ENCODE data around the gene ZC3H13. TPM values are rescaled to one million over a fixed set of nuclear protein-coding genes. Genes with fewer than 3 reads are reported as not detected.

ZC3H13 gene
- total and polyA plus RNA-seq, 3 donors from 2014 or later: 10.2 to 43.7 (median 36.8) TPM

DNA sequence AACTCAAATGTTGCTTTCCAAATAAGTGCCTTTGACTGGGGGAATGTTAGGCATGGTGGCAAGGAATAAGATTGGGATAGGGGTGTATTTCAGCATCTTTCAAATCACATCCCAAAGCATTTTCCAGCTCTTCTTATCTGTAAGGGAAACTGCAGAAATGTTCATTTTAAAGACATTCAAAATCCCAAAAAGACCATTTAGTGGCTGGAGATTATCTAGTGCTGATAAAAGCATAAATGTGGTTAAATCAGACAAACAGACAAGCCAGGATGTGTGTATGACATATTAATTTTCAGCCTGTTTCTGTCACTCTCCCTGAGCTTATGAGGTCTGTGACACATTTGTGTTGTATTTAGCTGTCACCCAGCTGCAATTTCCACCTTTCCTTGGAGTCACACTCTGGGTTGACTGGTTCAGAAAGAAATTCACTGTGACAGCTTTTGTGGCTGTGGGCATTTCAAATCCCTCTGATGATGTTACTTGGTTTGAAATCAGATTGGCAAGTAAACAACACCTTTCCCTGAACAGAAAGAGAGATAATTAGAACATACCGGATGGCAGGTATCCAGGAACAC lies 131.3 kb downstream of the ZC3H13 start:
- DNase-seq: no peak
- no peak overlapping the region for H3K4me3 ChIP-seq
- no peaks in the 10 kb centered on the region for H3K36me3 ChIP-seq (ENCODE audit: low read depth, missing control alignments)
- WGBS, 2 donors: 60 to 67% methylated on average over 1 of the region's 1 CpG
- intact Hi-C loops (cut with DNase I; ENCODE audit: low total_unique reads): no loop called here
- no peaks in the 10 kb centered on the region for H3K4me1 ChIP-seq
- no peaks in the 10 kb centered on the region for H3K27me3 ChIP-seq
- no peaks in the 10 kb centered on the region for H3K9me3 ChIP-seq
- no peak overlapping the region for H3K27ac ChIP-seq
- no peak for TF ChIP-seq POLR2A (IDR thresholded peaks at IDR 0.05)
- TF ChIP-seq, protein P1, sequence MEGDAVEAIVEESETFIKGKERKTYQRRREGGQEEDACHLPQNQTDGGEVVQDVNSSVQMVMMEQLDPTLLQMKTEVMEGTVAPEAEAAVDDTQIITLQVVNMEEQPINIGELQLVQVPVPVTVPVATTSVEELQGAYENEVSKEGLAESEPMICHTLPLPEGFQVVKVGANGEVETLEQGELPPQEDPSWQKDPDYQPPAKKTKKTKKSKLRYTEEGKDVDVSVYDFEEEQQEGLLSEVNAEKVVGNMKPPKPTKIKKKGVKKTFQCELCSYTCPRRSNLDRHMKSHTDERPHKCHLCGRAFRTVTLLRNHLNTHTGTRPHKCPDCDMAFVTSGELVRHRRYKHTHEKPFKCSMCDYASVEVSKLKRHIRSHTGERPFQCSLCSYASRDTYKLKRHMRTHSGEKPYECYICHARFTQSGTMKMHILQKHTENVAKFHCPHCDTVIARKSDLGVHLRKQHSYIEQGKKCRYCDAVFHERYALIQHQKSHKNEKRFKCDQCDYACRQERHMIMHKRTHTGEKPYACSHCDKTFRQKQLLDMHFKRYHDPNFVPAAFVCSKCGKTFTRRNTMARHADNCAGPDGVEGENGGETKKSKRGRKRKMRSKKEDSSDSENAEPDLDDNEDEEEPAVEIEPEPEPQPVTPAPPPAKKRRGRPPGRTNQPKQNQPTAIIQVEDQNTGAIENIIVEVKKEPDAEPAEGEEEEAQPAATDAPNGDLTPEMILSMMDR (IDR thresholded peaks at IDR 0.05): no peak

DNA sequence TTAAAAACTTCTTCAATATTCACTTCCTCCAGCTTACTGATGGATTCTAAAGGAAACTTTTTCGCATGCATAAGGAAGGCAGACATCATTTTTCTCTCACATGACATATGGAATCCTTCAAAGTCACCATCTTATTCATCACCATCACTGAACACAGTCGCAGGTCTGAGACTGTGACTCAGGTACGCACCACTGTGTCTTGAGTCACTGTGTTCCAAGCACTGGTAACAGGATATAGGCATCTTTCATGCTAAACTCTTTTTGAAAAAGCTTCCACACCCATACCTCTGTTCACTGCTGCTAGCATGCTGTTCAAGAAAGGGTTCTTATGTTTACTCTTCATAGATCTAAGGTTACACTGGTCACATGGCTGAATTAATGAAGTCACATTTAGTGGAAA lies 133.9 kb downstream of the ZC3H13 start:
- intact Hi-C loops (cut with DNase I; ENCODE audit: low total_unique reads): no loop called here
- TF ChIP-seq, protein P1 (IDR thresholded peaks at IDR 0.05): no peak
- TF ChIP-seq POLR2A (IDR thresholded peaks at IDR 0.05): no peak
- Histone ChIP-seq H3K4me3 (no peak overlapping the region), H3K36me3 (ENCODE audit: low read depth, missing control alignments) (no peaks in the 10 kb centered on the region), H3K4me1 (no peaks in the 10 kb centered on the region), H3K27ac (no peak overlapping the region), H3K27me3 (no peaks in the 10 kb centered on the region), H3K9me3 (no peaks in the 10 kb centered on the region)
- 89 to 90% methylated on average over 3 of the region's 3 CpGs for WGBS, 2 donors
- no peak for DNase-seq

DNA sequence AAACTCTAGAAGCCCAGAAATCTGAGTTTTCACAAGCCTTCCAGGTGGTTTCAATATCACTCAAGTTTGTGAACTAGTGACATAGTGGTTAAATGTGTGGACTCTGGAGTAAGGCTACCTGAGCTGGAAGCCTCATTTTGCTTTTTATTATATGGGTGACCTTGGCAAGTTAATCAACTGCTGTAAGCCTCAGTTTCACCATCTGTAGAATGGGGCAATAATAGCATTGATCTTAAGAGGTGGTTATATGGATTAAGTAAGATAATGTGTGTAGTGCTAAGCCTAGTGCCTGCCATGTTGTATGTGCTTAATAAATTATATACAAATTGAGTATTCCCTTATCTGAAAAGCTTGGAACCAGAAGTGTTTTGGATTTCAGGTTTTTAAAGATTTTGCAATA lies 135.5 kb downstream of the ZC3H13 start:
- H3K36me3 ChIP-seq (ENCODE audit: low read depth, missing control alignments): no peaks in the 10 kb centered on the region
- H3K9me3 ChIP-seq: no peaks in the 10 kb centered on the region
- H3K4me1 ChIP-seq: no peaks in the 10 kb centered on the region
- H3K27ac ChIP-seq: no peak overlapping the region
- no peak for DNase-seq
- no peaks in the 10 kb centered on the region for H3K27me3 ChIP-seq
- TF ChIP-seq POLR2A (IDR thresholded peaks at IDR 0.05): no peak
- TF ChIP-seq, protein P1 (IDR thresholded peaks at IDR 0.05): no peak
- H3K4me3 ChIP-seq: no peak overlapping the region
- intact Hi-C loops (cut with DNase I; ENCODE audit: low total_unique reads): no loop called here

DNA sequence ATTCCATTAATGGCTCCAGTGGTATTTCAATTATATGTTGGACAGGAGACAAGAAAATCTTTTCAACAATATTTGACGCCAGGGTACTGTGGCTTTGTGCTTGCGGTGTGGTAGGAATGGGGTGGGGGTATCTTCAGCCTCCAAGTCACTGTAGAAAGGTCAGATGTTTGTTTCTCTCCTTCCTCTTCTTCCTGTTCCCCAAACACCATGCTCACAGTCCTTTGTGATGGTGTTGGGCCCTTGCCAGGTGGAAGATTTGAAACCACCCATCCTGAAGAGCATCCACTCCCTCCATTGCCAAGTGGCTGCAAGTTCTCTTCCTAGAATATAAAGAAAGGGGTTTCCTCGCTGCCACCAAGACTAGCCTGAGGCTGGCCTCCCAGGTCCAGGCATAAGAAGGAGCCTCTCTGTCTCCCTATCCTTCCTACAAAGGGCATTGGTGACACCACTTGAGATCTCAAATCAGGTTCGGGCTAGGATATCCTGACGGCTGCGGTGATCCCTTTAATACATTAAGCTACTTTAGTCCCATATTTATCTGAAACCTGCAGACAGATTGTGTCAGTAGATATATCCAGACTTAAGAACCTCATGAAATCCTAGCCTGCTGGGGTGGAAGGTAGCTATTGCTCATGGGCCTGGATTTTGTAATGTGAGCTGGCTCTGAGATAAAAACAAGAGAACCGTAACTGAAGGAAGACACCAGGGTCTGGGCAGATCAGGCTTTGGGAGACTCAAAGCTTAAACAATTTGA lies 136.7 kb downstream of the ZC3H13 start:
- H3K4me1 ChIP-seq: no peaks in the 10 kb centered on the region
- no peak overlapping the region for H3K27ac ChIP-seq
- no peaks in the 10 kb centered on the region for H3K36me3 ChIP-seq (ENCODE audit: low read depth, missing control alignments)
- DNase-seq: no peak
- H3K9me3 ChIP-seq: no peaks in the 10 kb centered on the region
- TF ChIP-seq, protein P1 (IDR thresholded peaks at IDR 0.05): no peak
- TF ChIP-seq POLR2A (IDR thresholded peaks at IDR 0.05): no peak
- H3K27me3 ChIP-seq: no peaks in the 10 kb centered on the region
- intact Hi-C loops (cut with DNase I; ENCODE audit: low total_unique reads): no loop called here
- no peak overlapping the region for H3K4me3 ChIP-seq
- 88 to 90% methylated on average over 7 of the region's 7 CpGs for WGBS, 2 donors

DNA sequence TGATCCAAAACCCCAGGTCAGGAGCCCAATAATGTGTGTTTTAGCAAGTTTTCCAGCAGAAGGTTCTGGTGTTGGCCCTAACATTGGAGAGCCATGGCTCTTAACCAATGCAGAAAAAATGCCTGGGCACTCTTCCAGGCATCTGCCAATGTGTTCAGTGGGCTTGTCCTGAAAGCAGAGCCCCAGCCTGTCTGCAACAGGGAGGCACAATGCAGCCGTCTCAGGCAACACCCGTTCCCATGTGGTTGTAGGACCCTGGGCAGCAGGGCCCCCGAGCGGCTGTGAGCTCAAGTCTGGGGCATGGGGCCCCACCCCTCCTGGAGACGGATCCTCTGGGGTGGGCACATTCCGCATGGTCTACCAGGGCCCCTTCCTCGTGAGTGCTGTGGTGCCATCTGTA lies 142.9 kb downstream of the ZC3H13 start:
- no peak overlapping the region for H3K27ac ChIP-seq

More for the DNA sequence above, 142.9 kb downstream of the ZC3H13 start:
- no peaks in the 10 kb centered on the region for H3K36me3 ChIP-seq (ENCODE audit: low read depth, missing control alignments)
- no peaks in the 10 kb centered on the region for H3K4me1 ChIP-seq
- no peak for DNase-seq
- intact Hi-C loops (cut with DNase I; ENCODE audit: low total_unique reads): no loop called here
- H3K4me3 ChIP-seq: no peak overlapping the region
- TF ChIP-seq POLR2A (IDR thresholded peaks at IDR 0.05): no peak
- TF ChIP-seq, protein P1 (IDR thresholded peaks at IDR 0.05): no peak
- H3K9me3 ChIP-seq: no peaks in the 10 kb centered on the region
- H3K27me3 ChIP-seq: no peaks in the 10 kb centered on the region
- whole genome bisulfite sequencing, 2 donors: 10 to 58% methylated on average over 2 to 7 of the region's 7 CpGs
